PC-9 (cell line): ENCODE data around the gene SPON2. TPM values are rescaled to one million over a fixed set of nuclear protein-coding genes. Genes with fewer than 3 reads are reported as not detected.

ENCODE experiments used
- BruUV-seq: library from RNA; stranded (reverse); fragments of 400-500 nt; replicated peaks from 2 replicates; lab custom pipeline; 2021; lab: Mats Ljungman, UMichigan
- CTCF ChIA-PET: fragments of 300-600 bp; sonication (Branson Sonifier 250); formaldehyde crosslinking; loops from one replicate; lab custom pipeline; 2022; ENCODE audit warnings: antibody characterized with exemption; lab: Charles Lee
- POLR2A ChIA-PET: fragments of 300-600 bp; sonication (Branson Sonifier 250); formaldehyde crosslinking; loops from one replicate; lab custom pipeline; 2022; ENCODE audit warnings: antibody characterized with exemption; ENCODE audit not compliant: unreplicated experiment; lab: Charles Lee
- DNase-seq, 2 experiments: peaks; one replicate each; pipeline versions ENCODE4 v3.0.0 to v3.0.0-alpha.2; 2015 to 2022; ENCODE audit warnings: mixed read lengths in 1 of 2
- H2AFZ ChIP-seq: fragments of 200-600 bp; sonication (generic); 2 replicates; pipeline ENCODE4 v1.8.1; 2017; ENCODE audit warnings: antibody characterized with exemption
- H3F3A ChIP-seq: fragments of 200-600 bp; sonication (generic); 2 replicates; pipeline ENCODE4 v1.8.1; 2017; ENCODE audit warnings: antibody characterized with exemption, mild to moderate bottlenecking, low read depth; ENCODE audit not compliant: insufficient read depth
- H3K27ac ChIP-seq: fragments of 200-600 bp; sonication (generic); 2 replicates; pipeline ENCODE4 v1.6.1; 2016; ENCODE audit warnings: mixed run types
- H3K27me3 ChIP-seq: fragments of 200-600 bp; sonication (generic); 2 replicates; pipeline ENCODE4 v1.6.1; 2016; ENCODE audit warnings: low read depth, mixed run types; ENCODE audit not compliant: insufficient read depth
- H3K36me3 ChIP-seq: fragments of 200-600 bp; sonication (generic); 2 replicates; pipeline ENCODE4 v1.6.1; 2016; ENCODE audit warnings: low read depth, mixed run types
- H3K4me1 ChIP-seq: fragments of 200-600 bp; sonication (generic); replicated peaks from 2 replicates; pipeline ENCODE4 v1.6.1; 2016; ENCODE audit warnings: mixed run types; ENCODE audit not compliant: insufficient read depth
- H3K4me2 ChIP-seq: fragments of 200-600 bp; sonication (generic); 2 replicates; pipeline ENCODE4 v1.6.1; 2017; ENCODE audit warnings: mixed run types
- H3K4me3 ChIP-seq: fragments of 200-600 bp; sonication (generic); 2 replicates; pipeline ENCODE4 v1.6.1; 2016; ENCODE audit warnings: mixed run types
- H3K79me2 ChIP-seq: fragments of 200-600 bp; sonication (generic); 2 replicates; pipeline ENCODE4 v1.6.1; 2017; ENCODE audit warnings: low read depth, mixed run types
- H3K9me2 ChIP-seq: fragments of 200-600 bp; sonication (generic); 2 replicates; pipeline ENCODE4 v1.8.1; 2017; ENCODE audit warnings: mild to moderate bottlenecking; ENCODE audit not compliant: insufficient read depth
- H3K9me3 ChIP-seq: fragments of 200-600 bp; sonication (generic); 2 replicates; pipeline ENCODE4 v1.8.1; 2016; ENCODE audit warnings: low read depth; ENCODE audit not compliant: insufficient read depth
- H4K20me1 ChIP-seq: fragments of 200-600 bp; sonication (generic); 2 replicates; pipeline ENCODE4 v1.8.1; 2017; ENCODE audit not compliant: insufficient read depth
- EZH2 ChIP-seq: fragments of 200-600 bp; sonication (generic); IDR thresholded peaks from 2 replicates; pipeline ENCODE4 v1.8.0; 2017; ENCODE audit warnings: antibody characterized with exemption, low read depth
- intact Hi-C: fragments of 100-400 bp; cut with micrococcal nuclease; formaldehyde crosslinking; loops from one replicate; pipeline ENCODE4 v1.10.0; 2022; ENCODE audit not compliant: unreplicated experiment
- total RNA-seq: library from RNA; stranded (reverse); gene quantifications from 2 replicates; pipeline ENCODE4 v1.2.3, GENCODE V29; 2021
- TF ChIP-seq, protein P1 (sequence below): fragments of 200-600 bp; sonication (generic); conservative IDR thresholded peaks from 2 replicates; pipeline ENCODE4 v1.6.1; 2017; ENCODE audit warnings: mixed run types, antibody characterized with exemption, mild to moderate bottlenecking, moderate library complexity

SPON2 gene
- total RNA-seq, 1 experiment from 2014 or later: 2.0 TPM

DNA sequence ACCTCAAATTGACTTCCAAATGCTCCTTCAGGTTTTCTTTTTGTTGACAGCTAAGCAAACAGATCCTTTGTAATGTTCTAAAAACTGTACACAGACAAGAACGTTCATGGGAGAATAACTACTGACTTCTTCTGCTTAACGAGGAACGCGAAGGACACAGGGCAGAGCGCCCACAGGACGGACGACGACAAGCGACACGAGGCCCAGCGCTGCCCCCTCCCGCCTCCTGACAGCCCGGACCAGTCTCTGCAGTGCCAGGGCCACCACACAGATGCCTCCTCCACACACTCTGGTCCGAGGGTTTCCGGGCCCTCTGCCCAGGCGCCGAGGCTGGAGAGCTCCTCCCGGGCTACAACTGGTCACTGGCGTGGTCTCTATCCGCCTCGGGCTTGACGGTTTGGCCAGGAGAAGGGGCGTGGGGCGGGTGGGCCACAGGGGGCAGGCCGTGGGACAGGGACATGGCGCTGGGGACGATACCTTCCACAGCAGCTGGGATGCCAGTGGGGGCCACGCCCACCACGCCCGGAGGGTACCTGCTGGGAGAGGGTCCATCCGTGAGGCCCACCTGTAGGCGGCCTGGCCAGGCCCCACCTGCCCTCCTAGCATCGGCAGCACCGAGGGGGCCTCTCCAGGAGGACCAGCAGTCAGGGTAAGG is 39.6 kb upstream of the SPON2 start:
- TF ChIP-seq EZH2: no peak
- TF ChIP-seq, protein P1, sequence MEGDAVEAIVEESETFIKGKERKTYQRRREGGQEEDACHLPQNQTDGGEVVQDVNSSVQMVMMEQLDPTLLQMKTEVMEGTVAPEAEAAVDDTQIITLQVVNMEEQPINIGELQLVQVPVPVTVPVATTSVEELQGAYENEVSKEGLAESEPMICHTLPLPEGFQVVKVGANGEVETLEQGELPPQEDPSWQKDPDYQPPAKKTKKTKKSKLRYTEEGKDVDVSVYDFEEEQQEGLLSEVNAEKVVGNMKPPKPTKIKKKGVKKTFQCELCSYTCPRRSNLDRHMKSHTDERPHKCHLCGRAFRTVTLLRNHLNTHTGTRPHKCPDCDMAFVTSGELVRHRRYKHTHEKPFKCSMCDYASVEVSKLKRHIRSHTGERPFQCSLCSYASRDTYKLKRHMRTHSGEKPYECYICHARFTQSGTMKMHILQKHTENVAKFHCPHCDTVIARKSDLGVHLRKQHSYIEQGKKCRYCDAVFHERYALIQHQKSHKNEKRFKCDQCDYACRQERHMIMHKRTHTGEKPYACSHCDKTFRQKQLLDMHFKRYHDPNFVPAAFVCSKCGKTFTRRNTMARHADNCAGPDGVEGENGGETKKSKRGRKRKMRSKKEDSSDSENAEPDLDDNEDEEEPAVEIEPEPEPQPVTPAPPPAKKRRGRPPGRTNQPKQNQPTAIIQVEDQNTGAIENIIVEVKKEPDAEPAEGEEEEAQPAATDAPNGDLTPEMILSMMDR: no peak
- H4K20me1 ChIP-seq: no peaks in the 10 kb centered on the region; the same call in none of the 2 replicates
- H3K79me2 ChIP-seq: no peaks in the 10 kb centered on the region
- no peaks in the 10 kb centered on the region for H3K4me1 ChIP-seq
- intact Hi-C loops: no loop called here
- no peaks in the 10 kb centered on the region for H3K27me3 ChIP-seq
- no peak overlapping the region for H3K4me3 ChIP-seq
- no peaks in the 10 kb centered on the region; the same call in 1 of the 2 replicates for H3K36me3 ChIP-seq
- no peak overlapping the region for H2AFZ ChIP-seq
- no peaks in the 10 kb centered on the region for H3F3A ChIP-seq
- no TSS peak for BruUV-seq
- H3K4me2 ChIP-seq: no peak overlapping the region
- CTCF ChIA-PET: no interaction called here
- H3K9me2 ChIP-seq: no peaks in the 10 kb centered on the region
- DNase-seq: no peak
- POLR2A ChIA-PET: no interaction called here
- H3K9me3 ChIP-seq: no peaks in the 10 kb centered on the region
- no peak overlapping the region for H3K27ac ChIP-seq

GRCh38 chr4:1211371-1211770 is 39.0 kb upstream of the SPON2 start:
- no peak for TF ChIP-seq EZH2
- TF ChIP-seq, protein P1: no peak
- Histone ChIP-seq H3K9me2 (no peaks in the 10 kb centered on the region), H3K4me3 (no peak overlapping the region), H3K36me3 (no peaks in the 10 kb centered on the region; the same call in 1 of the 2 replicates), H2AFZ (no peak overlapping the region), H3K4me1 (no peaks in the 10 kb centered on the region), H3K9me3 (no peaks in the 10 kb centered on the region), H4K20me1 (no peaks in the 10 kb centered on the region; the same call in none of the 2 replicates), H3K79me2 (no peaks in the 10 kb centered on the region), H3K27me3 (no peaks in the 10 kb centered on the region), H3F3A (no peaks in the 10 kb centered on the region), H3K27ac (no peak overlapping the region), H3K4me2 (no peak overlapping the region)
- intact Hi-C loops: no loop called here
- POLR2A ChIA-PET: no interaction called here
- BruUV-seq: no TSS peak
- DNase-seq: no peak
- CTCF ChIA-PET: no interaction called here

DNA sequence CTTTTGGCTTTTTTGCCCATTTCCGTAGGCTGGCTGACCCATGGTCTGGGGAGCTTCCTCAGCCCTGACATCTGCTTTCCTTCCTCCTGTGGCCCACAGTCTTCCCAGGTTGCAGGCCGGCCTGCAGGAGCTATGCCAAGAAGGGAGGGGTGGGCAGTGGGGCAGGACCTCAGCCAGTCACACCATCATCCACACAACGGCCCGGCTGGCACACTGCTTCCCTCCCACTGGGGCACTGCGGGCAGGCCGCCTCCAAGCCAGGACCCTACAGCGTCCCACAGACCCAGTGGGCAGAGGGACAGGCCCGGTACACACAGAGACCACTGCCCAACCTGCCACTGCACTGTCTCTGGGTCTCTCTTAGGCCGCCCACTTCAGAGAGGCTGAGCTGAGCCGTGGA is 38.6 kb upstream of the SPON2 start:
- Histone ChIP-seq H3K9me3 (no peaks in the 10 kb centered on the region), H2AFZ (no peak overlapping the region), H3K9me2 (no peaks in the 10 kb centered on the region), H3K36me3 (no peaks in the 10 kb centered on the region; the same call in 1 of the 2 replicates), H3K4me2 (no peak overlapping the region), H3K79me2 (no peaks in the 10 kb centered on the region), H3F3A (no peaks in the 10 kb centered on the region), H4K20me1 (no peaks in the 10 kb centered on the region; the same call in none of the 2 replicates), H3K27me3 (no peaks in the 10 kb centered on the region), H3K4me1 (no peaks in the 10 kb centered on the region), H3K4me3 (no peak overlapping the region), H3K27ac (no peak overlapping the region)
- no TSS peak for BruUV-seq
- ChIA-PET CTCF (no interaction called here), POLR2A (no interaction called here)
- no peak for DNase-seq
- intact Hi-C loops: no loop called here
- no peak for TF ChIP-seq EZH2
- TF ChIP-seq, protein P1: no peak
